UCSD-AML1 (cell line): Measurements from ENCODE around the gene DBT.

Experiments
- DNase-seq: peaks from one replicate; lab custom pipeline; 2025; ENCODE audit not compliant: unreplicated experiment; lab: John Stamatoyannopoulos, UW

DBT gene

DNA sequence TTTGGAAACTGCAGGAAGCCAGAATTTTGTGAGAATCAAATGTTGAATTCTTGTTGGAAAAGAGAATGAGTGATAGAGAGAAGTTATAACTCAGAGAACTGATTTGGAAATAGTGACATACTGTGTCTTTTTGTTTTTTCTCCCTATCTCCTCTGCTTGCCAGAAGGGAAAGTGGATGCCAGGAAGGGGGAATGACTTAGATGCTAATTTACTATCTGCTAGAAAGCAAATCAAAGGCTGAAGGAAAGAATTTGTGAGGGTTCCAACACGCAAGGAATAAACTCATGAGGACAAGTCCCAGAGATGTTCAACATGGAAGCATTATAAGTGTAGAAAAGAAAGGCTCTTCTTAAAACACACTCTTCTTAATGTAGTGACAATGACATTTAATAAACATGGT lies 51.0 kb downstream of the DBT start:
- DNase-seq = no peak

DNA sequence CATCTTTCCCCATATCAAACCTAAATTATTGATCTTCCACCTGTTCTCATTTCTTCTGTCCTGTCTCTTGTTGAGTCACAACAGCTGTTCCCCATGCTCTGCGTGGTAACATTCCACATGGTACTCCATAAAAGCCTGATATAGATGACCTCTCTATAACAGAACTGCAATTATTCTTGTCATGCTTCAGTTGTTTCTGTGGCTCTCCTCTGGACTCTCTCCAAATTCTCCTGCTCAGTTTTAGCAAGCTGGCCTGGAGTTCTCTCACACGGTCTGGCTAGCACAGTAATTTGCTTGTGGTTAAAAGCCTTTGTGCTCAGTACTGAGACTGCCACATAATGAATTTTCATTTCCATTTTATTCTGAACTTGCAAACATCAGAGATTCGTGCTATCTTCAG lies 61.0 kb downstream of the DBT start:
- no peak for DNase-seq

DNA sequence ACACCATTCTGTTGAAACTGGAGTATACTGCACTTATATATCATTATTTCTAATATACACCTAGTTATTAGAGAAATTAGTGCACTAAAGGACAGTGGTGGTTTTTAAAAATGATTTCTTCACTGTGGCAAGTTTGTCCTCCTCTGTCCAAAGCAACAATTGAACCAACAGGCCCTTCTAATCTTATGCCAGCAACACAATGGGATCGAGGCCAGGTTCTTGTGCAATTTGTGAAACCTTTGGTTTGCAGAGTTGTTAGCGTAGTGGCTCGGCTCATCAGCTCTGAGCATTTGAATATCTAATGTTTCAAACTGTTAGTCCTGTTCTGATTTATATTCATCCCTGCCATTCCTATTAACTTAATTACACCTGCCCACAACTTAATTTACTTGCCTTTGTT lies 61.7 kb downstream of the DBT start:
- no peak for DNase-seq

DNA sequence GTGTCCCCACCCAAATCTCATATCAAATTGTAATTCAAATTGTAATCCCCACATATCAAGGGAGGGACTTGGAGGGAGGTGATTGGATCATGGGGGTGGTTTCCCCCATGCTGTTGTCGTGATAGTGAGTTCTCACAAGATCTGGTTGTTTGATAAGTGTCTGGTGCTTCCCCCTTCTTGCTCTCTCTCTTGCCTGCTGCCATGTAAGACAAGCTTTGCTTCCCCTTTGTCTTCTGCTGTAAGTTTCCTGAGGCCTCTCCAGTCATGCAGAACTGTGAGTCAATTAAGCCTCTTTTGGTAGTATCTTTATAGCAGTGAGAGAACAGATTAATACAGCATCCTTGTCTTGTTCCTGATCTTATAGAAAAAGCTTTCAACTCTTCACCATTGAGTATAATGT lies 65.1 kb downstream of the DBT start:
- no peak for DNase-seq

DNA sequence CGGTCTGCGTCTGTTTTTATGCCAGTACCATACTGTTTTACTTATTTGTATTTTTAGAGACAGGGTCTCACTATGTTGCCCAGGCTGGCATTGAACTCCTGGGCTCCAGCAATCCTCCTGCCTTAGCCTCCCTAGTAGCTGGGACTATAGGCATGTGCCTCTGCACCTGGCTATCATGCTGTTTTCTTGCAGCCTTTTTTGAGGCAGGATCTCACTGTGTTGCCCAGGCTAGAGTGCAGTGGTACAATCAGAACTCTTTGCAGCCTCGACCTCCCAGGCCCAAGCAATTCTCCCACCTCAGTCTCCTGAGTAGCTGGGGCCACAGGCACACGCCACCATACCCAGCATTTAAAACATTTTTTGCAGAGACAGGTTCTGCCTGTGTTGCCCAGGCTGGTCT lies 66.3 kb downstream of the DBT start:
- no peak for DNase-seq

DNA sequence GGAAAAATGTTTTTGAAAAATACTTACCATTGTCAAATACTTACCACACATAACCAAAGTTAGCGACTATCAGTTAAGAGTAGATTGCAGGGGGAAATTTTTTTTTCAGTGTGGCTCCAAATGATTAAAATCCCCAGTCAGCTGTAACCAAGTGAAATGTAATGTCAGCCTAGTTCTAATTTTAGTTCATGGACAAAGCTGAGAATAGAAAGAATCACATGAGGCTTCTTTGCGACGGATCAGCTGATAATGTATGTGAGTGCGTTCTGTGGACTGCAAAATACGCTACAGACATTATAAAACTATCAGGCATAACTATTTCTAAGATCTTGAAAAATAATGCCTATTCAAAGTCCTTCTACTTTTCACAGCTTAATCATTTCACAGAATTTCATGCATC lies 71.5 kb downstream of the DBT start, which contains the start of gene LRRC39:
LRRC39 (minus strand) TSS at position 166 of the 400 bp plus-strand sequence. CDS start 9,740 bp downstream, outside the sequence.
- DNase-seq = no peak

DNA sequence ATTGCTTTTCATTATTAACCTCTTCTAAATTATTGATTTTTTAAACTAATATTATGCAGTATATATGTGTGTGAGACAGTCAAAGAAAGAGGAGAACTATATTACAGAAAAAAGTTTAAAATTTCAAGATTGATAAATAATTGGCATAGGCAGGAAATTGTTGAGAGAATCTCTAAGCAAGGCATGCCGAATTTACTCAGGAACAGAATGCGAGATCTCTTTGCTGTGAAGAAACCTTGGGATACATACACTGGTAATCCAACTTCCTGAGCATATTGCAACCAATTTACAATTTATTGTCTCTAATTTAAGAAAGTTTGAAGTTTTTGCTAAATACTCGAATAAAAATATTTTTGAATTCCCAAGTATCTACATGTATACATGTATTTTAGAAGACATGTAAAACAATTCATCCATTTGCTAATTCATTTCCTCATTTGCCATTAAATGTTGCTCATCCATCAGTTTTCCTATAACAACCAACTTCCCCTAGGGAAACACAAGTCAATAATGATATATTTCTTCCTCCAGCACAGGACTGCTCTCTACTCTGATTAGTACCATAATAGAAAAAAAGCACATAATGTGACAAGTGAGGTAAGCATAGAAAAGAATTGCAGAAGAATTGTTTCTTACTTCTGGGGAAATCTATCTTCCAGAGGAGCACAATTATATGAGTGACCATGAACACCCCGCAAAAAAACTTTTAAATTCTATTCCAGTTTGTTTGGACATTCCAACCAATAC lies 72.2 kb downstream of the DBT start:
- no peak for DNase-seq

DNA sequence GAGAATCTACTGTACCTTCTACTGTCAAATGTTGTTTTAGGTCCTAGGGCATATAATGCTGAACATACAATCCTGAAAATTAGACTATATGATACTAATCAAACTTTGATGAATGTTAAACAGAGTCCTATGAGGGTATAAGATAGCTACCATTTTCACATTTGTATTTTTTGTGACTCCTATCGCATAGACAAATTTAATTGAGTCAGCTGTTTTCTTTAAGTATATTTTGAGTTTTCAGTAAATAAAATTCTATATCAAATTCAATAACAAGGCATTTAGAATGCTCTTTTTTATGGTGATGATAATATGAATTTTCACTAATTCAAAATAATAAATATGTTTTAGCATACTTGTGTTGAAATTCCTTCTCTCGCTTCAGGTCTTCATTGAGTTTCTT lies 81.6 kb downstream of the DBT start:
- DNase-seq = no peak

DNA sequence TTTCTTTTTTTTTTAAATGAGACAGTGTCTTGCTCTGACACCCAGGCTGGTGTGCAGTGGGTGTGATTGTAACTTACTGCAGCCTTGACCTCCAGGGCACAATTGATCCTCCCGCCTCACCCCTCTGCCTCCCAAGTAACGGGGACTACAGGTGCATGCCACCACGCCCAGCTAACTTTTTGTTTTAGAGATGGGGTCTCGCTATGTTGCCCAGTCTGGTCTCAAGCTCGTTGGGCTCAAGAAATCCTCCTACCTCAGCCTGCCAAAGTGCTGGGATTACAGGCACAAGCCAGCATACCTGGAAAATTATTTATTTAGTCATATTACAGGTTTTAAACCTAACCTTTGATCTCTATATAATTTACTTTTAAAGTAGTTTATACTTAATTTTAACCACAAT lies 84.9 kb downstream of the DBT start:
- no peak for DNase-seq

DNA sequence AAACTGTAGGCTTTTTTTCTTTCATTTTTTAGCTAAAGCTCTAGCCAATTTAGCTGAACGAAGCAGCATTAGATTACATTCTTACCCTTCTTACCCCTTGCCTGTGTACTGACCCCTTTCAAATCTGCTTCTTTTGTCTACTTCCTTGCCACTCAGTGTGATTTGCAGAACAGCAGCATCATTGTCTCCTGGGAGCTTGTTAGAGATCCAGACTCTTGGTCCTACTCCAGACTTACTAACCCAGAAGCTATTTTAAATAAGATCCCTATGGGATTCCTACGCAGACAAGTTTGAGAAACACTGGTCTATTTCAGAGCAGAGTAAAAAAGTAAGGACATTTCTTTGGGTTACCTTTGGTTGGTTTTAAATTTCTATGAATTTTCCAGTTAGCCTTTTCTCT lies 85.4 kb downstream of the DBT start:
- DNase-seq = no peak

DNA sequence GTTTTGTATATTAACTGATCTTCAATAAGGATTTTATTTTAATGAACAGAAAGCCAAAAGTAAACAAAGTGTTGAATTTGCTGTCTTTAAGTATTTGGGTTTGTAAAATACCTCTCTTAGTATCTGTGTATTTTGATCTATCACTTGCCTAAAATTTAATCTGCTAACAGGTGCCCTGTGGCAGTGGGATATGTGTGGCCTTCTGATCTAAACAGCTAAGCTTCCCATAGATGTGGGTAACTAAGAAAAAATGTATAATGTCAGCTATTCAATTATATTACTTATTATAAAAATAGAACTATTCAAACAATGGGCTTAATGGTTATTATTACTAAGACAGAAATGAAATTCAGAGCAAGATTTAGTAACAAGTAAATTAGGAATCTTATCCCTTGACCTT lies 86.8 kb downstream of the DBT start:
- DNase-seq = no peak

DNA sequence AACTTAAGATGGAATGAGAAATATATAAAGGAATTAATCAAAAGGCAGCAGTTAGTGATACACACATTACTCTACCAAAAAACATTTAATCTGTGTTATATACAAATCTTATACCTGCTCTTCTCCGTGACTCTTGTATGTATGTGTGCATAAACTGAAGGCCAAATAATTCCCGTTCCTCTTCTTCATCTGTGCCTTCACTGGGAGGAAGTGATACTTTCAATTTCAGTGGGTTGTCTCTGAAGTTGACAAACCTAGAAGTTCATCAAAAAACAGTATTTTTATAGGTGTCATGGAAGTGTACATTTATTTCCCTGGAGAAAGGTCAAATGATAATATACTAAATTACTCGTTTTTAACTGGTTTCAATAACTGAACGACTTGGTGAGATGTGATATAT lies 97.4 kb downstream of the DBT start:
- DNase-seq = no peak

DNA sequence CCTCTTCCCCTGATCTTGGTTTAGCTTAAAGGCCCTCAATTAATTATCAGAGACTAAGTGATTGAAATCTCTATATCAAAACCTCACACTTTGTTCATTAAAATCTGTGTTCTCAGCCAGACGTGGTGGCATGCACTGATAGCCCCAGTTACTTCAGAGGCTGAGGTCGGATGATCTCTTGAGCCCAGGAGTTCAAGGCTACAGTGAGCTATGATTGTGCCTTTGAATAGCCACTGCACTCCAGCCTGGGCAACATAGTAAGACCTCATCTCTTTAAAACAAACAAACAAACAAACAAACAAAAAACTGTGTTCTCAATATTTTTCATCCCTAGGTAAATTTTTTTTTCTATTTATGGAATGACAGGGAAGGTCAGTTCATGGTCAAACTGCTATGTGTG lies 98.0 kb downstream of the DBT start:
- no peak for DNase-seq

DNA sequence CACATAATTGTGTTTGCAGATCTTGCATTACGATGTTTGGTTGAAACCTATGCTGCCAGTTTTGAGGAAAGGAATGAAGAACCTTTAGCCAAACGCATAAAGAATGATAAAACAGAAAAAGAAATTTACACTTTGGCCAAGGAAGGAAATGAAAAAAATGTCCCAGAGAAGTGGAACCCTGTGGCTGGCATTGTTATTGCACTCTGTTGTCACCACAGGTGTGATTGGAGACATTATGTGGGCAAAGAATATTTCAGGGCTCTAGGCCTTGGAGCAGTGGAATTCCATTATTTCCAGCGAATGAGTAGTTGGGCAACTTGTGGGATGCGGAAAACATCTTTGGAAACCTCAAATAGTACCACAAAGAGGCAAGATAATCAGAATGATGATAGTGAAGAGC lies 101.8 kb downstream of the DBT start:
- no peak for DNase-seq

DNA sequence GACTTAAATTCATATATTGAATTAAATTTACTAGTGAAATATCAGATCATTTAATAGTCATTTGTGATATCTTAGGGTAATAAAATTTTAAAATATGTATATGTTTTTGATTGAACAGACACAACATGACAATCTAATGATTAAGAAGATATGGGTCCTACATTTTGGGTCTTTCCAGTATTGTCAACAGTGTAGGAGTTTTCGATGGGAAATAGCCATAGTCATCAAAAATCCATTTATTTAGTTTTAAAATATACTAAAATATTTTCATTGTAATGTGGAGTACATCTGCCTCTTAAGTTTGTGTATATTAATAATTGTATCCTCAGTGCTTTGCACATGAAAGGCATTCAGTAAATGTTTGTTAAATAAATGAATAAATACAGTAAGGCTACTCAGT lies 102.7 kb downstream of the DBT start:
- no peak for DNase-seq

DNA sequence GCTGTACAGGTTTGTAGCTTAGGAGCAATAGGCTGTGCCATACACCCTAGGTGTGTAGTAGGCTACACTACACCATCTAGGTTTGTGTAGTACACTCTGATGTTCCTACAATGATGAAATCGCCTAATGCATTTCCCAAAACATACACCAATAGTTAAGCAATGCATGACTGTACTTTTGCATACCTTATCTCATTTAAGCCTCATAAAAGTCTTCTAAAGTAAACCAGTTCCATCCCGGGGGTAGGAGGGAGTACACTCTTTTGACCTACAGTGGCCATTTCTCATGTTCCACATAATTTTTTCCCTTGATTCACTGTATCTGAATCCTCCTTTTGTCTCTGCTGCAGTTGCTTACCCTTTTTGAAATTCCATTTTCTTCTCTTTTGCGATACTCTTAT lies 104.5 kb downstream of the DBT start:
- DNase-seq = no peak

DNA sequence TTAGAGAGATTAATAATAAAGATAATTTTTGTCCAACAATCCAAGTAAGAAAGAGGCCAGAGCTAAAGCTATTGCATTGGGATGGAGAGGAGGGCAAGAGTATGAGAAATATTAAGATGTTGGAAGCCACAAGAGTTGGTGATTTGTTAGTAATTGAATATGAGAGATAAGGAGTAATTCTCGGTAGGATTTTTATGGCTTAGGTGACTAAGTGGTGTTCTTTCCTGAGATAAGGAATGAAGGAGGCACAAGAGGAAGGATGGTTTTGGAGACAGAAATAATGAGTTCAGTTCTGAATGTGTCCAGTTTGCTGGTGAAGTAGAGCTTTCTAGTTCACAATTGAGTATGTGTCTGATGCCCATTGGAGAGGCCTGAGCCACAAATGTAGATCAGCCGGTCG lies 107.3 kb downstream of the DBT start:
- DNase-seq = no peak

DNA sequence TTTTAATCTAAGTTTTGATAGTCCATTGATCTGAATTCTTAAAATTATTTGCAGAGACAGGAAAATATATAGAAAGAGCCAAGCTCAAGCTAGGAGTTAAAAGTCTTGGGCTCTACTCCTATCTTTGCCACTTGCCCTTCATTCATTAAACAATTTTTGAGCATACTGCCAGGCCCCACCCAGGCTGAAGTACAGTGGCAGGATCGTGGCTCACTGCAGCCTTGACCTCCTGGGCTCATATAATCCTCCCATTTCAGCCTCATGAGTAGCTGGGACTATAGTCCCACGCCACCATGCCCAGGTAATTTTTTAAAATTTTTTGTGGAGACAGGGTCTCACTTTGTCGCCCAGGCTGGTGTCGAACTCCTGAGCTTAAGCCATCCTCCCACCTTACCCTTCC lies 108.4 kb downstream of the DBT start:
- DNase-seq = no peak

DNA sequence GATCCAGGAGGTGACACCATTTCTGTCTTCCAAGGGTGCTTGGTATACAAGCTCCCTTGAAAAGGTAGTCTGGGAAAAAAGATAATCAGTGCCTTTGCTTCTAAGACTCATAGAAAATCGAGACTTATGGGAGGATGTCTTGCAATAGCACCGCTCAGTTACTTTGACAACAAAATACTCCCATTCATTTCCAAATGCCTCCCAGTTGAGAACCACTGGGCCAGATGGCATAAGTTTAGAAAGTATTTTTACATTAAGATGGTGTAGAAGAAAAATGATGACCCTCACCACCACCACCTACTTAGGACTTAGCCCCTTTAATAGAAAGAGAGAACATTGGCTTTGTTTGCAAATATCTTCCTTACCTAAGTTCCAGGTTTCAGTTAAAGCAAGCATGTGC lies 112.0 kb downstream of the DBT start:
- DNase-seq = no peak
